OCI-LY3 (cell line): ENCODE data around the gene CPLANE2.

Experiments used
- H2AFZ ChIP-seq: fragments of 200-600, 300-600 bp; shearing (Covaris generic); 2 replicates; pipeline ENCODE4 v1.6.0; 2014; ENCODE audit warnings: antibody characterized with exemption, low read depth, low read length
- H3K27ac ChIP-seq: fragments of 200-600, 300-600 bp; sonication (generic); 2 replicates; pipeline ENCODE4 v1.5.1; 2014; ENCODE audit warnings: mild to moderate bottlenecking, low read length, moderate library complexity, mixed read lengths
- H3K27me3 ChIP-seq: fragments of 200-600, 300-600 bp; sonication (generic); 2 replicates; pipeline ENCODE4 v1.6.1; 2014; ENCODE audit warnings: low read depth, low read length, mixed read lengths
- H3K36me3 ChIP-seq: fragments of 200-600, 300-600 bp; sonication (generic); replicated peaks from 2 replicates; pipeline ENCODE3; 2014; ENCODE audit warnings: low read depth, low read length, mixed read lengths
- H3K4me1 ChIP-seq: fragments of 300-600, 200-600 bp; sonication (generic); 2 replicates; pipeline ENCODE4 v1.6.1; 2014; ENCODE audit warnings: low read length, mixed read lengths
- H3K4me2 ChIP-seq: fragments of 200-600, 300-600 bp; sonication (generic); 2 replicates; pipeline ENCODE4 v1.6.1; 2014; ENCODE audit warnings: low read length, mixed read lengths
- H3K4me3 ChIP-seq: fragments of 300-600, 200-600 bp; sonication (generic); 2 replicates; pipeline ENCODE4 v1.5.1; 2014; ENCODE audit warnings: antibody characterized with exemption, mild to moderate bottlenecking, low read length, moderate library complexity
- H3K79me2 ChIP-seq: fragments of 300-600, 200-600 bp; shearing (Covaris generic); 2 replicates; pipeline ENCODE4 v1.6.1; 2014; ENCODE audit warnings: mild to moderate bottlenecking, low read length, mixed read lengths
- H3K9ac ChIP-seq: fragments of 300-600, 200-600 bp; shearing (Covaris generic); 2 replicates; pipeline ENCODE4 v1.6.0; 2014; ENCODE audit warnings: mild to moderate bottlenecking, low read length, moderate library complexity
- H3K9me3 ChIP-seq: fragments of 200-600, 300-600 bp; shearing (Covaris generic); 2 replicates; pipeline ENCODE4 v1.6.1; 2014; ENCODE audit warnings: low read length, mixed read lengths; ENCODE audit not compliant: insufficient read depth
- H4K20me1 ChIP-seq: fragments of 200-600, 300-600 bp; sonication (generic); 2 replicates; pipeline ENCODE4 v1.6.1; 2016; ENCODE audit warnings: low read length, mixed read lengths; ENCODE audit not compliant: insufficient read depth
- CTCF ChIP-seq: fragments of 200-600, 300-600 bp; sonication (generic); IDR thresholded peaks from 2 replicates; pipeline ENCODE4 v1.5.1; 2014; ENCODE audit warnings: antibody characterized with exemption, low read length, low read depth
- EZH2phosphoT487 ChIP-seq: fragments of 200-600 bp; shearing (Covaris generic); IDR thresholded peaks from 2 replicates; pipeline ENCODE4 v1.6.1; 2018; ENCODE audit warnings: antibody characterized with exemption, mixed run types, low read depth

CPLANE2 gene

GRCh38 chr1:16245476-16246196, 8.7 kb upstream of the CPLANE2 start:
- H3K4me3 ChIP-seq: no peak overlapping the region
- no peak overlapping the region for H2AFZ ChIP-seq
- H3K9ac ChIP-seq: no peak overlapping the region
- H4K20me1 ChIP-seq: no peaks in the 10 kb centered on the region
- no peak overlapping the region for H3K4me2 ChIP-seq
- no peak overlapping the region for H3K27ac ChIP-seq
- no peaks in the 10 kb centered on the region for H3K79me2 ChIP-seq
- no peaks in the 10 kb centered on the region for H3K27me3 ChIP-seq
- no peaks in the 10 kb centered on the region for H3K9me3 ChIP-seq
- H3K36me3 ChIP-seq: peaks cover 5% of the 10 kb centered on the region
- H3K4me1 ChIP-seq: peaks cover 18% of the 10 kb centered on the region
- TF ChIP-seq CTCF (no peak), EZH2phosphoT487 (no peak)

GRCh38 chr1:16244650-16245285, 7.8 kb upstream of the CPLANE2 start:
- Histone ChIP-seq H3K4me1 (peaks cover 14% of the 10 kb centered on the region), H3K36me3 (peaks cover 3% of the 10 kb centered on the region), H3K79me2 (no peaks in the 10 kb centered on the region), H4K20me1 (no peaks in the 10 kb centered on the region), H3K27me3 (no peaks in the 10 kb centered on the region), H2AFZ (no peak overlapping the region), H3K9me3 (no peaks in the 10 kb centered on the region), H3K27ac (no peak overlapping the region), H3K4me2 (no peak overlapping the region), H3K9ac (no peak overlapping the region), H3K4me3 (no peak overlapping the region)
- TF ChIP-seq EZH2phosphoT487: no peak
- TF ChIP-seq CTCF: no peak

- peak overlapping the region; percentile 38 for H3K4me2 ChIP-seq
- no peaks in the 10 kb centered on the region for H3K9me3 ChIP-seq
- no peaks in the 10 kb centered on the region for H3K79me2 ChIP-seq
- H3K27me3 ChIP-seq: no peaks in the 10 kb centered on the region
- no peak overlapping the region for H3K27ac ChIP-seq
- no peak overlapping the region for H3K4me3 ChIP-seq
- H3K4me1 ChIP-seq: peaks cover 7% of the 10 kb centered on the region
- no peak overlapping the region for H2AFZ ChIP-seq
- no peaks in the 10 kb centered on the region for H4K20me1 ChIP-seq
- no peak for TF ChIP-seq EZH2phosphoT487
- TF ChIP-seq CTCF: peak; percentile 60
- peaks cover 3% of the 10 kb centered on the region for H3K36me3 ChIP-seq
- no peak overlapping the region for H3K9ac ChIP-seq
Observed at GRCh38 chr1:16243936-16244649, 7.1 kb upstream of the CPLANE2 start.

- Histone ChIP-seq H2AFZ (no peak overlapping the region), H3K4me2 (no peak overlapping the region), H4K20me1 (no peaks in the 10 kb centered on the region), H3K79me2 (no peaks in the 10 kb centered on the region), H3K4me1 (no peaks in the 10 kb centered on the region), H3K27me3 (no peaks in the 10 kb centered on the region), H3K4me3 (no peak overlapping the region), H3K9ac (no peak overlapping the region), H3K9me3 (no peaks in the 10 kb centered on the region), H3K36me3 (peaks cover 3% of the 10 kb centered on the region), H3K27ac (no peak overlapping the region)
- TF ChIP-seq CTCF (no peak), EZH2phosphoT487 (no peak)
Observed at GRCh38 chr1:16243215-16243610, 6.2 kb upstream of the CPLANE2 start.
